K562 (cell line): ENCODE results near the gene TRIM44. TPM values are rescaled to one million over a fixed set of nuclear protein-coding genes. Genes with fewer than 3 reads are reported as not detected.

Experiments
- ATAC-seq: fragments of 200-7000 bp; cut with Tn5 transposase; 3 replicates; pipeline ENCODE4 v1.9.1; 2020; ENCODE audit warnings: moderate library complexity
- BruUV-seq: library from RNA; stranded (reverse); fragments of 400-500 nt; replicated peaks from 2 replicates; lab custom pipeline; 2021; lab: Mats Ljungman, UMichigan
- CTCF ChIA-PET: fragments of 300-600 bp; formaldehyde crosslinking; extraction: SDS; loops from one replicate; lab custom pipeline; 2021; ENCODE audit warnings: low intra/inter-chr PET ratio; lab: Yijun Ruan, JAX
- POLR2A ChIA-PET: fragments of 300-600, 350-650 bp; sonication (Branson Sonifier 250); formaldehyde crosslinking; extraction: SDS; loops from one replicate; lab custom pipeline; 2021; ENCODE audit warnings: antibody characterized with exemption, inconsistent platforms; lab: Yijun Ruan, JAX
- DNase-seq, 4 experiments: peaks; one replicate each; pipeline versions ENCODE4 v3.0.0 to v3.0.0-alpha.2; 2011 to 2018; ENCODE audit warnings: low spot score in 3 of 4, mixed read lengths in 3 of 4; ENCODE audit errors: extremely low read depth in 1 of 4
- FAIRE-seq: peaks from 2 replicates; lab custom pipeline; 2011; peaks lifted over from hg19 to GRCh38; lab: Jason Lieb, UNC
- H2AFZ ChIP-seq: 2 replicates; pipeline ENCODE4 v1.6.0; 2011; ENCODE audit warnings: low read depth, low read length, control low read depth, inconsistent platforms
- H3K27ac ChIP-seq: fragments of 200-600 bp; 3 replicates; pipeline ENCODE4 v1.8.0; 2011; ENCODE audit warnings: low read depth, mild to moderate bottlenecking, control low read depth, inconsistent platforms, low read length, moderate library complexity, mixed read lengths; ENCODE audit errors: extremely low read depth
- H3K27me3 ChIP-seq, 2 experiments: fragments of 300-600 bp in 1 of 2; 2 replicates in 1 of 2; 3 replicates in 1 of 2; pipeline versions ENCODE4 v1.6.0 to v1.8.0; 2011; ENCODE audit warnings: inconsistent platforms in 2 of 2, low read length in 2 of 2, mild to moderate bottlenecking in 1 of 2, mixed read lengths in 1 of 2, moderate library complexity in 1 of 2; ENCODE audit not compliant: control insufficient read depth in 2 of 2, insufficient read depth in 2 of 2
- H3K36me3 ChIP-seq: fragments of 300-600 bp; 3 replicates; pipeline ENCODE4 v1.8.0; 2011; ENCODE audit warnings: mild to moderate bottlenecking, low read length, inconsistent platforms; ENCODE audit not compliant: control insufficient read depth, insufficient read depth
- H3K4me1 ChIP-seq, 2 experiments: fragments of 200-600 bp in 1 of 2; replicated peaks in 1 of 2; 2 replicates in 1 of 2; 3 replicates in 1 of 2; pipeline versions ENCODE4 v1.5.1 to v1.8.0; 2011; ENCODE audit warnings: inconsistent platforms in 2 of 2, low read length in 2 of 2, mild to moderate bottlenecking in 1 of 2, mixed read lengths in 1 of 2, moderate library complexity in 1 of 2; ENCODE audit not compliant: control insufficient read depth in 2 of 2, insufficient read depth in 2 of 2
- H3K4me2 ChIP-seq: 2 replicates; pipeline ENCODE4 v1.6.1; 2011; ENCODE audit warnings: low read length, control low read depth, inconsistent platforms, mixed read lengths; ENCODE audit not compliant: insufficient read depth
- H3K4me3 ChIP-seq: fragments of 200-600 bp; sonication (generic), shearing (Covaris generic); 2 replicates; pipeline ENCODE4 v1.5.1; 2016; ENCODE audit warnings: control low read depth, inconsistent platforms
- H3K79me2 ChIP-seq: fragments of 200-600 bp; 3 replicates; pipeline ENCODE4 v1.8.0; 2011; ENCODE audit warnings: low read length, inconsistent platforms; ENCODE audit not compliant: control insufficient read depth, insufficient read depth
- H3K9ac ChIP-seq, 2 experiments: 2 replicates each; pipeline versions ENCODE4 v1.6.0 to v1.6.1; 2011; ENCODE audit warnings: low read depth in 2 of 2, low read length in 2 of 2, control low read depth in 1 of 2, inconsistent platforms in 1 of 2, mild to moderate bottlenecking in 1 of 2, mixed read lengths in 1 of 2; ENCODE audit not compliant: insufficient read depth in 1 of 2
- H3K9me1 ChIP-seq: one replicate; pipeline ENCODE4 v1.6.0; 2011; ENCODE audit warnings: inconsistent platforms, mild to moderate bottlenecking, low read length, moderate library complexity; ENCODE audit not compliant: control insufficient read depth, insufficient read depth
- H3K9me3 ChIP-seq: replicated peaks from 2 replicates; pipeline ENCODE4 v1.5.1; 2011; ENCODE audit warnings: low read depth, low read length, inconsistent platforms; ENCODE audit not compliant: control insufficient read depth, insufficient read depth
- H4K20me1 ChIP-seq: replicated peaks from 2 replicates; pipeline ENCODE4 v1.6.1; 2011; ENCODE audit warnings: low read length, inconsistent platforms, mixed read lengths; ENCODE audit not compliant: control insufficient read depth, insufficient read depth
- CBFA2T3 ChIP-seq: fragments of 450-650 bp; IDR thresholded peaks from 2 replicates; pipeline ENCODE4 v1.6.1; 2017
- GATAD2A ChIP-seq: fragments of 450-650 bp; IDR thresholded peaks from 2 replicates; pipeline ENCODE4 v1.6.1; 2017
- LCOR ChIP-seq: sonication (generic); formaldehyde crosslinking; IDR thresholded peaks from 2 replicates; pipeline ENCODE4 v1.8.0; 2022; ENCODE audit warnings: mild to moderate bottlenecking, missing genetic modification reagents
- WHSC1 ChIP-seq: IDR thresholded peaks from one replicate; pipeline ENCODE4 v1.6.1; 2012; ENCODE audit warnings: low read length, control low read depth, inconsistent platforms
- ZNF263 ChIP-seq: sonication (generic); formaldehyde crosslinking; IDR thresholded peaks from 2 replicates; pipeline ENCODE4 v1.8.0; 2022; ENCODE audit warnings: mild to moderate bottlenecking, missing genetic modification reagents, borderline replicate concordance
- WGBS: fragments of 100-300 bp; shearing (Covaris generic); methylation state at CpG from one replicate; pipeline ENCODE4 v1.1.6; 2016; ENCODE audit warnings: low coverage, mixed read lengths; ENCODE audit not compliant: insufficient coverage; ENCODE audit errors: missing lambda C conversion rate; 5-methylcytosine and 5-hydroxymethylcytosine counted together
- in situ Hi-C: fragments of 300-500 bp; cut with MboI; formaldehyde crosslinking; loops from 4 replicates; pipeline ENCODE4 v1.15.0; 2018; ENCODE audit warnings: inconsistent platforms, mixed read lengths
- intact Hi-C: fragments of 100-400 bp; cut with micrococcal nuclease; formaldehyde crosslinking; loops from 2 replicates; pipeline ENCODE4 v1.14.2; 2022
- polyA plus RNA-seq, 8 experiments: library from polyadenylated mRNA; depleted of rRNA in 4 of 8; stranded (reverse) in 5 of 8; unstranded in 3 of 8; fragments of >200 nt; fragmentation: Nextera tagmentation in 2 of 8; fragmentation: Illumina TruSeq in 1 of 8; extraction: Ambion mirVana in 2 of 8; extraction: Trizol in 1 of 8; gene quantifications; 2 replicates each; pipeline versions ENCODE4 v1.2.1 to v1.2.3, GENCODE V29; 2011 to 2014; ENCODE audit warnings: inconsistent platforms in 1 of 8, missing spikeins in 1 of 8
- total RNA-seq, 7 experiments: library from RNA; depleted of rRNA in 6 of 7; stranded (reverse); fragments of >200 nt in 6 of 7; fragmentation: Illumina TruSeq in 2 of 7; extraction: Trizol in 2 of 7; gene quantifications; 2 replicates each; pipeline versions ENCODE4 v1.2.1 to v1.2.3, GENCODE V29; 2011 to 2021; ENCODE audit warnings: low replicate concordance in 1 of 7
- TF ChIP-seq, protein P1 (sequence below): sonication (generic); IDR thresholded peaks from 2 replicates; pipeline ENCODE4 v1.6.1; 2016

TRIM44 gene
- total and polyA plus RNA-seq, 9 of the 15 experiments (the other 6 are each of a cell fraction or from before 2014, with no cell fraction given) = 8.3 to 105 (median 37.2) TPM

DNA sequence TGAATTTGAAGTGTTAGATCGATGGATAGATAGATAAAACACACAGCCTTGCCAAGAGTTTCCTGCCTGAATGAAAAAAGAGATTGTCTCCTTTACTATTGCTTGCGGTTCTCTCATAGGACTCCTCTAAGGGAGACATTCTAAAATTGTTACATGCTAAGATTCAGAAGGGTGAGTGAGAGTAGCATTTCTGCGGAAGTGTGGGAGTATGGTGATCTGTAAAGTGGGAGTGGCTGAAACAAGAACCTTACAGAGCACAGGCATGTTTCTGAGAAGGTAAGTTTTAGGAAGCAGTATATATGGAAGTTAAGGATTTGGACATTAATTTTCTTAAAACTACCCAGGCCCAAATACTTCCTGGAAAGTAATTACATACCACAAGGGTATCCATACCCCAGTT, 139.6 kb downstream of the TRIM44 start:
- POLR2A ChIA-PET = interaction anchor here (1.7 to 2.4 kb wide), 2 partner anchors 10 to 22 kb away, joined by 4 to 13 read pairs; no protein-coding TSS in a partner anchor
- 59% methylated on average over 3 of the region's 3 CpGs for WGBS
- ATAC-seq (peak; percentile 71), FAIRE-seq (peak; percentile 42), DNase-seq (no peak)
- no peaks in the 10 kb centered on the region for H3K79me2 ChIP-seq
- H3K4me3 ChIP-seq = no peak overlapping the region
- intact Hi-C loops = no loop called here
- no peaks in the 10 kb centered on the region for H3K9me3 ChIP-seq
- TF ChIP-seq, protein P1, sequence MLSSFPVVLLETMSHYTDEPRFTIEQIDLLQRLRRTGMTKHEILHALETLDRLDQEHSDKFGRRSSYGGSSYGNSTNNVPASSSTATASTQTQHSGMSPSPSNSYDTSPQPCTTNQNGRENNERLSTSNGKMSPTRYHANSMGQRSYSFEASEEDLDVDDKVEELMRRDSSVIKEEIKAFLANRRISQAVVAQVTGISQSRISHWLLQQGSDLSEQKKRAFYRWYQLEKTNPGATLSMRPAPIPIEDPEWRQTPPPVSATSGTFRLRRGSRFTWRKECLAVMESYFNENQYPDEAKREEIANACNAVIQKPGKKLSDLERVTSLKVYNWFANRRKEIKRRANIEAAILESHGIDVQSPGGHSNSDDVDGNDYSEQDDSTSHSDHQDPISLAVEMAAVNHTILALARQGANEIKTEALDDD = 0 out of 2 replicates have a peak, but pooled peaks have one; percentile 15
- TF ChIP-seq CBFA2T3 (no peak), WHSC1 (no peak), LCOR (CRISPR knock-in tag) (no peak)
- no peak overlapping the region for H2AFZ ChIP-seq
- peaks cover 13% of the 10 kb centered on the region; the same call in 2 of the 3 replicates for H3K36me3 ChIP-seq
- no peaks in the 10 kb centered on the region; a peak in 2 of 5 replicates for H3K4me1 ChIP-seq
- CTCF ChIA-PET = no interaction called here
- no peaks in the 10 kb centered on the region for H3K9me1 ChIP-seq
- no peak overlapping the region for H3K4me2 ChIP-seq
- no peaks in the 10 kb centered on the region for H3K27me3 ChIP-seq
- no peak overlapping the region for H3K9ac ChIP-seq
- H4K20me1 ChIP-seq = no peaks in the 10 kb centered on the region
- in situ Hi-C loops = no loop called here
- no peak overlapping the region for H3K27ac ChIP-seq
- BruUV-seq = no TSS peak

GRCh38 chr11:35802672-35803071, 140.1 kb downstream of the TRIM44 start:
- H3K27ac ChIP-seq = no peak overlapping the region
- H4K20me1 ChIP-seq = no peaks in the 10 kb centered on the region
- CTCF ChIA-PET = no interaction called here
- WGBS = 82% methylated on average over 3 of the region's 3 CpGs
- POLR2A ChIA-PET = interaction anchor here (1.0 to 2.4 kb wide), 3 partner anchors 9 to 22 kb away, joined by 3 to 13 read pairs (median 4); no protein-coding TSS in a partner anchor
- ATAC-seq = no peak; the same call in 2 of the 3 replicates
- H3K4me3 ChIP-seq = no peak overlapping the region
- no TSS peak for BruUV-seq
- no peaks in the 10 kb centered on the region; a peak in 2 of 5 replicates for H3K4me1 ChIP-seq
- peaks cover 16% of the 10 kb centered on the region; the same call in 2 of the 3 replicates for H3K36me3 ChIP-seq
- intact Hi-C loops (no loop called here), in situ Hi-C loops (no loop called here)
- H3K9ac ChIP-seq = no peak overlapping the region
- no peaks in the 10 kb centered on the region for H3K9me3 ChIP-seq
- no peaks in the 10 kb centered on the region for H3K27me3 ChIP-seq
- no peak for FAIRE-seq
- DNase-seq = no peak
- H2AFZ ChIP-seq = no peak overlapping the region
- H3K9me1 ChIP-seq = no peaks in the 10 kb centered on the region
- H3K4me2 ChIP-seq = no peak overlapping the region
- TF ChIP-seq ZNF263 (CRISPR knock-in tag) (no peak), GATAD2A (no peak)
- TF ChIP-seq, all 486 proteins: peak for 0
- H3K79me2 ChIP-seq = no peaks in the 10 kb centered on the region
